HepG2 (cell line): ENCODE results near the gene MASP1. TPM values are rescaled to one million over a fixed set of nuclear protein-coding genes. Genes with fewer than 3 reads are reported as not detected.
A peak's percentile ranks its signal among the peaks of the same experiment; 100 is the strongest.

Source experiments
- CC2D1A ChIP-seq: sonication (generic); formaldehyde crosslinking; IDR thresholded peaks from 2 replicates; pipeline ENCODE4 v1.8.1; 2023; ENCODE audit warnings: mild to moderate bottlenecking, missing genetic modification reagents
- DNMT3B ChIP-seq: conservative IDR thresholded peaks from 2 replicates; pipeline ENCODE4 v1.6.1; 2016; ENCODE audit warnings: missing biosample characterization, control low read depth
- MZF1 ChIP-seq: sonication (generic); formaldehyde crosslinking; IDR thresholded peaks from 2 replicates; pipeline ENCODE4 v1.8.1; 2023; ENCODE audit warnings: mild to moderate bottlenecking, missing genetic modification reagents, borderline replicate concordance
- NR2C2 ChIP-seq: sonication (generic); formaldehyde crosslinking; IDR thresholded peaks from 2 replicates; pipeline ENCODE4 v1.4.0; 2020; ENCODE audit warnings: missing genetic modification reagents, mild to moderate bottlenecking, moderate library complexity, borderline replicate concordance
- U2AF2 ChIP-seq: fragments of 200-400 bp; formaldehyde crosslinking; IDR thresholded peaks from 2 replicates; pipeline ENCODE4 v1.6.1; 2017; ENCODE audit warnings: low read depth, mild to moderate bottlenecking, low read length
- ZNF615 ChIP-seq: sonication (generic); formaldehyde crosslinking; IDR thresholded peaks from 2 replicates; pipeline ENCODE4 v1.5.0; 2020; ENCODE audit warnings: mild to moderate bottlenecking, missing genetic modification reagents, borderline replicate concordance
- ZNF616 ChIP-seq: sonication (generic); formaldehyde crosslinking; IDR thresholded peaks from 2 replicates; pipeline ENCODE4 v1.5.0; 2020; ENCODE audit warnings: low read depth, mild to moderate bottlenecking, missing genetic modification reagents
- ZSCAN20 ChIP-seq: sonication (generic); formaldehyde crosslinking; IDR thresholded peaks from 2 replicates; pipeline ENCODE4 v1.4.0; 2020; ENCODE audit warnings: missing genetic modification reagents, mild to moderate bottlenecking, borderline replicate concordance
- polyA plus RNA-seq, 8 experiments: library from polyadenylated mRNA; depleted of rRNA in 3 of 8; stranded (reverse) in 7 of 8; unstranded in 1 of 8; fragments of >200 nt; fragmentation: Illumina TruSeq in 4 of 8; extraction: Trizol in 4 of 8; gene quantifications; 2 replicates each; pipeline versions ENCODE4 v1.2.1 to v1.2.3, GENCODE V29; 2011 to 2016; ENCODE audit warnings: low read depth in 4 of 8, missing spikeins in 1 of 8, mixed read lengths in 1 of 8; ENCODE audit not compliant: insufficient read depth in 1 of 8
- total RNA-seq, 5 experiments: library from RNA; depleted of rRNA; stranded (reverse); fragments of >200 nt; fragmentation: Illumina TruSeq; extraction: Trizol; gene quantifications; 2 replicates each; pipeline ENCODE4 v1.2.3, GENCODE V29; 2016; ENCODE audit warnings: low read depth in 1 of 5
- TF ChIP-seq, protein P1 (sequence below): sonication (generic); formaldehyde crosslinking; IDR thresholded peaks from 2 replicates; pipeline ENCODE4 v1.4.0; 2020; ENCODE audit warnings: mild to moderate bottlenecking, missing genetic modification reagents
- TF ChIP-seq, protein P2 (sequence below): sonication (generic); formaldehyde crosslinking; IDR thresholded peaks from 2 replicates; pipeline ENCODE4 v1.5.1; 2020; ENCODE audit warnings: missing genetic modification reagents, mild to moderate bottlenecking, borderline replicate concordance
- TF ChIP-seq, protein P3 (sequence below): sonication (generic); formaldehyde crosslinking; IDR thresholded peaks from 2 replicates; pipeline ENCODE4 v1.9.0; 2021; ENCODE audit warnings: mild to moderate bottlenecking, missing genetic modification reagents
- TF ChIP-seq, protein P4 (sequence below): sonication (generic); formaldehyde crosslinking; IDR thresholded peaks from 2 replicates; pipeline ENCODE4 v1.8.1; 2023; ENCODE audit warnings: mild to moderate bottlenecking, missing genetic modification reagents
- TF ChIP-seq, protein P5 (sequence below): sonication (generic); formaldehyde crosslinking; IDR thresholded peaks from 2 replicates; pipeline ENCODE4 v1.8.1; 2023; ENCODE audit warnings: mild to moderate bottlenecking, moderate library complexity, missing genetic modification reagents
- TF ChIP-seq, protein P6 (sequence below): sonication (generic); formaldehyde crosslinking; IDR thresholded peaks from 2 replicates; pipeline ENCODE4 v1.8.0; 2022; ENCODE audit warnings: mild to moderate bottlenecking, missing genetic modification reagents

Gene MASP1
- total and polyA plus RNA-seq, 2 of the 13 experiments (the other 11 are each of a cell fraction or from before 2014, with no cell fraction given) = 10.8 to 56.0 TPM

DNA sequence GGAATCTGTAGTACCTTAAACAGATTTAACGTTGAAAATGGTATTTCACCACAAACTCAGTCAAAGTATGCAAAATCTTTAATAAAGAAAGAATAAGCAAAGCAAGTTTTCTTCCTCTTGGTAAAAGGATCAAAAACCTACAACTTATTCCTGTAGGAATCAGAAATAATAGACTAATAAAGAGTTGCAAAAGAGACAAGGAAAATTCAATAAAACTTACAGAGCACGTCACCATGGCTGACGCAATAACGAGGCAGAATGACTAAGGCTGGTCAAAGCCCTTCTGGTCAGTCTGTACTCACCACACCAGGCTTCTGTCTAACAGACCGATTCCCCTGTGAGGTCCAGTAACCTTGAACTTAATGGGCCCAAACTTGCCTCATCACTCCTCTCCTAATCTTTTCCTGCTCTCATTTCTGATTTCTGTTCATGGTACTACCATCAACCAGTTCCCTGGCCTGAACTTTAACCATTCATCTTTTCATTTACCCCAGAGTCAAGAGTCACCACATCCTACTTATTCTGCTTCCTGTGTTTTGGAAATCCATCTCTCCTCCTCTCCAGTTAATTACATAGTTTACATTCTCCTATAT, 5.0 kb downstream of the MASP1 start (continued):
- no peak for TF ChIP-seq MZF1 (CRISPR knock-in tag)
- TF ChIP-seq DNMT3B (CRISPR knock-in tag) = no peak
- TF ChIP-seq, protein P1, sequence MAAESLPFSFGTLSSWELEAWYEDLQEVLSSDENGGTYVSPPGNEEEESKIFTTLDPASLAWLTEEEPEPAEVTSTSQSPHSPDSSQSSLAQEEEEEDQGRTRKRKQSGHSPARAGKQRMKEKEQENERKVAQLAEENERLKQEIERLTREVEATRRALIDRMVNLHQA (CRISPR knock-in tag) = 0 out of 2 replicates have a peak, but pooled peaks have one; percentile 57
- TF ChIP-seq, protein P2, sequence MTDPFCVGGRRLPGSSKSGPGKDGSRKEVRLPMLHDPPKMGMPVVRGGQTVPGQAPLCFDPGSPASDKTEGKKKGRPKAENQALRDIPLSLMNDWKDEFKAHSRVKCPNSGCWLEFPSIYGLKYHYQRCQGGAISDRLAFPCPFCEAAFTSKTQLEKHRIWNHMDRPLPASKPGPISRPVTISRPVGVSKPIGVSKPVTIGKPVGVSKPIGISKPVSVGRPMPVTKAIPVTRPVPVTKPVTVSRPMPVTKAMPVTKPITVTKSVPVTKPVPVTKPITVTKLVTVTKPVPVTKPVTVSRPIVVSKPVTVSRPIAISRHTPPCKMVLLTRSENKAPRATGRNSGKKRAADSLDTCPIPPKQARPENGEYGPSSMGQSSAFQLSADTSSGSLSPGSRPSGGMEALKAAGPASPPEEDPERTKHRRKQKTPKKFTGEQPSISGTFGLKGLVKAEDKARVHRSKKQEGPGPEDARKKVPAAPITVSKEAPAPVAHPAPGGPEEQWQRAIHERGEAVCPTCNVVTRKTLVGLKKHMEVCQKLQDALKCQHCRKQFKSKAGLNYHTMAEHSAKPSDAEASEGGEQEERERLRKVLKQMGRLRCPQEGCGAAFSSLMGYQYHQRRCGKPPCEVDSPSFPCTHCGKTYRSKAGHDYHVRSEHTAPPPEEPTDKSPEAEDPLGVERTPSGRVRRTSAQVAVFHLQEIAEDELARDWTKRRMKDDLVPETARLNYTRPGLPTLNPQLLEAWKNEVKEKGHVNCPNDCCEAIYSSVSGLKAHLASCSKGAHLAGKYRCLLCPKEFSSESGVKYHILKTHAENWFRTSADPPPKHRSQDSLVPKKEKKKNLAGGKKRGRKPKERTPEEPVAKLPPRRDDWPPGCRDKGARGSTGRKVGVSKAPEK = no peak
- TF ChIP-seq, protein P3, sequence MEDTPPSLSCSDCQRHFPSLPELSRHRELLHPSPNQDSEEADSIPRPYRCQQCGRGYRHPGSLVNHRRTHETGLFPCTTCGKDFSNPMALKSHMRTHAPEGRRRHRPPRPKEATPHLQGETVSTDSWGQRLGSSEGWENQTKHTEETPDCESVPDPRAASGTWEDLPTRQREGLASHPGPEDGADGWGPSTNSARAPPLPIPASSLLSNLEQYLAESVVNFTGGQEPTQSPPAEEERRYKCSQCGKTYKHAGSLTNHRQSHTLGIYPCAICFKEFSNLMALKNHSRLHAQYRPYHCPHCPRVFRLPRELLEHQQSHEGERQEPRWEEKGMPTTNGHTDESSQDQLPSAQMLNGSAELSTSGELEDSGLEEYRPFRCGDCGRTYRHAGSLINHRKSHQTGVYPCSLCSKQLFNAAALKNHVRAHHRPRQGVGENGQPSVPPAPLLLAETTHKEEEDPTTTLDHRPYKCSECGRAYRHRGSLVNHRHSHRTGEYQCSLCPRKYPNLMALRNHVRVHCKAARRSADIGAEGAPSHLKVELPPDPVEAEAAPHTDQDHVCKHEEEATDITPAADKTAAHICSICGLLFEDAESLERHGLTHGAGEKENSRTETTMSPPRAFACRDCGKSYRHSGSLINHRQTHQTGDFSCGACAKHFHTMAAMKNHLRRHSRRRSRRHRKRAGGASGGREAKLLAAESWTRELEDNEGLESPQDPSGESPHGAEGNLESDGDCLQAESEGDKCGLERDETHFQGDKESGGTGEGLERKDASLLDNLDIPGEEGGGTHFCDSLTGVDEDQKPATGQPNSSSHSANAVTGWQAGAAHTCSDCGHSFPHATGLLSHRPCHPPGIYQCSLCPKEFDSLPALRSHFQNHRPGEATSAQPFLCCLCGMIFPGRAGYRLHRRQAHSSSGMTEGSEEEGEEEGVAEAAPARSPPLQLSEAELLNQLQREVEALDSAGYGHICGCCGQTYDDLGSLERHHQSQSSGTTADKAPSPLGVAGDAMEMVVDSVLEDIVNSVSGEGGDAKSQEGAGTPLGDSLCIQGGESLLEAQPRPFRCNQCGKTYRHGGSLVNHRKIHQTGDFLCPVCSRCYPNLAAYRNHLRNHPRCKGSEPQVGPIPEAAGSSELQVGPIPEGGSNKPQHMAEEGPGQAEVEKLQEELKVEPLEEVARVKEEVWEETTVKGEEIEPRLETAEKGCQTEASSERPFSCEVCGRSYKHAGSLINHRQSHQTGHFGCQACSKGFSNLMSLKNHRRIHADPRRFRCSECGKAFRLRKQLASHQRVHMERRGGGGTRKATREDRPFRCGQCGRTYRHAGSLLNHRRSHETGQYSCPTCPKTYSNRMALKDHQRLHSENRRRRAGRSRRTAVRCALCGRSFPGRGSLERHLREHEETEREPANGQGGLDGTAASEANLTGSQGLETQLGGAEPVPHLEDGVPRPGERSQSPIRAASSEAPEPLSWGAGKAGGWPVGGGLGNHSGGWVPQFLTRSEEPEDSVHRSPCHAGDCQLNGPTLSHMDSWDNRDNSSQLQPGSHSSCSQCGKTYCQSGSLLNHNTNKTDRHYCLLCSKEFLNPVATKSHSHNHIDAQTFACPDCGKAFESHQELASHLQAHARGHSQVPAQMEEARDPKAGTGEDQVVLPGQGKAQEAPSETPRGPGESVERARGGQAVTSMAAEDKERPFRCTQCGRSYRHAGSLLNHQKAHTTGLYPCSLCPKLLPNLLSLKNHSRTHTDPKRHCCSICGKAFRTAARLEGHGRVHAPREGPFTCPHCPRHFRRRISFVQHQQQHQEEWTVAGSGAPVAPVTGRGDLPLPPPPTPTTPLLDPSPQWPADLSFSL (CRISPR knock-in tag) = no peak
- no peak for TF ChIP-seq CC2D1A
- TF ChIP-seq, protein P4, sequence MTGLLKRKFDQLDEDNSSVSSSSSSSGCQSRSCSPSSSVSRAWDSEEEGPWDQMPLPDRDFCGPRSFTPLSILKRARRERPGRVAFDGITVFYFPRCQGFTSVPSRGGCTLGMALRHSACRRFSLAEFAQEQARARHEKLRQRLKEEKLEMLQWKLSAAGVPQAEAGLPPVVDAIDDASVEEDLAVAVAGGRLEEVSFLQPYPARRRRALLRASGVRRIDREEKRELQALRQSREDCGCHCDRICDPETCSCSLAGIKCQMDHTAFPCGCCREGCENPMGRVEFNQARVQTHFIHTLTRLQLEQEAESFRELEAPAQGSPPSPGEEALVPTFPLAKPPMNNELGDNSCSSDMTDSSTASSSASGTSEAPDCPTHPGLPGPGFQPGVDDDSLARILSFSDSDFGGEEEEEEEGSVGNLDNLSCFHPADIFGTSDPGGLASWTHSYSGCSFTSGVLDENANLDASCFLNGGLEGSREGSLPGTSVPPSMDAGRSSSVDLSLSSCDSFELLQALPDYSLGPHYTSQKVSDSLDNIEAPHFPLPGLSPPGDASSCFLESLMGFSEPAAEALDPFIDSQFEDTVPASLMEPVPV (CRISPR knock-in tag) = no peak
- TF ChIP-seq U2AF2 = no peak
- peak; percentile 61 for TF ChIP-seq NR2C2 (CRISPR knock-in tag)
- TF ChIP-seq, protein P5, sequence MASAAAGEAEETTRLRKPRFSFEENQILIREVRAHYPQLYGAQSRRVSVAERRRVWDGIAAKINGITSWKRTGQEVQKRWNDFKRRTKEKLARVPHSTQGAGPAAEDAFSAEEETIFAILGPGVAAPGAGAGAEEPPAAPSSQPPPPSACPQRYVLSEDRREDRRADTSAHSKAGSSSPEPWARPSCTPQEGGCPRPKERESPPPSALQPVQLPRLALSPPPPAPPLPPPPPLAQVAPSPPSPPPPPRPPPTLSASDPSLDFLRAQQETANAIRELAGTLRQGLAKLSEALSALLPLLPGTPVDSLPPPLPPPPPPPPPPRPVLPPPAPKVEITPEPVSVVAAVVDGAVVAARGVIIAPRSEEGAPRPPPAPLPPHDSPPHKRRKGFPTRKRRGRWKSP (CRISPR knock-in tag) = no peak
- TF ChIP-seq ZSCAN20 (CRISPR knock-in tag) = no peak
- TF ChIP-seq, protein P6, sequence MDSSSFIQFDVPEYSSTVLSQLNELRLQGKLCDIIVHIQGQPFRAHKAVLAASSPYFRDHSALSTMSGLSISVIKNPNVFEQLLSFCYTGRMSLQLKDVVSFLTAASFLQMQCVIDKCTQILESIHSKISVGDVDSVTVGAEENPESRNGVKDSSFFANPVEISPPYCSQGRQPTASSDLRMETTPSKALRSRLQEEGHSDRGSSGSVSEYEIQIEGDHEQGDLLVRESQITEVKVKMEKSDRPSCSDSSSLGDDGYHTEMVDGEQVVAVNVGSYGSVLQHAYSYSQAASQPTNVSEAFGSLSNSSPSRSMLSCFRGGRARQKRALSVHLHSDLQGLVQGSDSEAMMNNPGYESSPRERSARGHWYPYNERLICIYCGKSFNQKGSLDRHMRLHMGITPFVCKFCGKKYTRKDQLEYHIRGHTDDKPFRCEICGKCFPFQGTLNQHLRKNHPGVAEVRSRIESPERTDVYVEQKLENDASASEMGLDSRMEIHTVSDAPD (CRISPR knock-in tag) = peak; percentile 12; the same call in 1 of the 2 replicates
- no peak for TF ChIP-seq ZNF615 (CRISPR knock-in tag)
- TF ChIP-seq ZNF616 = no peak
